Measurements from ENCODE around the gene TMEM86B.

Gene TMEM86B

DNA sequence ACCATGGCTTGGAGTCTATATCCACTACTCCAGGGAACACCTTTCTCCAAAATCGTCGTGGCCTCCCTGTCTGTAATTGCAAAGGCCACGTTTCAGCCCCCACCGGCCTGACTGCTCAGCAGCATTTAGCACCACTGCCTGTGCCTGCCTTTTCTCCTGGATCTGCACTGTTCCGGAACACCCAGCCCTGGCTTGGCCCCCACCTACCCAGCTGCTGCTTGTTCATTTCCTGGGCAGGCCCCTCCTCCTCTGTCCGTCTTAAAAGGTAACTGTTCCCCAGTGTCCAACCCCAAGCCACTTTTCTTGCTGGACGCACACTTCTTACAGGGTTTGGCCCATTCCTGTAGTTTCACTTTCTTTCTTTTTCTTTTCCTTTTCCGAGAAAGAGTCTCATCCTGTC, 39.9 kb downstream of the TMEM86B start:
- no peak for DNase-seq (ENCODE audit: extremely low read depth, insufficient read length)
- Histone ChIP-seq H3K4me3 (replicated peaks; ENCODE audit: low read depth, low read length) (no peak overlapping the region), H3K27me3 (replicated peaks; ENCODE audit: control insufficient read depth, insufficient read depth, low read length) (no peaks in the 10 kb centered on the region; the same call in 1 of the 2 replicates), H3K36me3 (ENCODE audit: control insufficient read depth, insufficient read depth, low read length) (no peaks in the 10 kb centered on the region)
- TF ChIP-seq, protein P1, sequence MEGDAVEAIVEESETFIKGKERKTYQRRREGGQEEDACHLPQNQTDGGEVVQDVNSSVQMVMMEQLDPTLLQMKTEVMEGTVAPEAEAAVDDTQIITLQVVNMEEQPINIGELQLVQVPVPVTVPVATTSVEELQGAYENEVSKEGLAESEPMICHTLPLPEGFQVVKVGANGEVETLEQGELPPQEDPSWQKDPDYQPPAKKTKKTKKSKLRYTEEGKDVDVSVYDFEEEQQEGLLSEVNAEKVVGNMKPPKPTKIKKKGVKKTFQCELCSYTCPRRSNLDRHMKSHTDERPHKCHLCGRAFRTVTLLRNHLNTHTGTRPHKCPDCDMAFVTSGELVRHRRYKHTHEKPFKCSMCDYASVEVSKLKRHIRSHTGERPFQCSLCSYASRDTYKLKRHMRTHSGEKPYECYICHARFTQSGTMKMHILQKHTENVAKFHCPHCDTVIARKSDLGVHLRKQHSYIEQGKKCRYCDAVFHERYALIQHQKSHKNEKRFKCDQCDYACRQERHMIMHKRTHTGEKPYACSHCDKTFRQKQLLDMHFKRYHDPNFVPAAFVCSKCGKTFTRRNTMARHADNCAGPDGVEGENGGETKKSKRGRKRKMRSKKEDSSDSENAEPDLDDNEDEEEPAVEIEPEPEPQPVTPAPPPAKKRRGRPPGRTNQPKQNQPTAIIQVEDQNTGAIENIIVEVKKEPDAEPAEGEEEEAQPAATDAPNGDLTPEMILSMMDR (IDR thresholded peaks at IDR 0.05; ENCODE audit: insufficient read depth, low read length, poor library complexity, severe bottlenecking) = no peak

DNA sequence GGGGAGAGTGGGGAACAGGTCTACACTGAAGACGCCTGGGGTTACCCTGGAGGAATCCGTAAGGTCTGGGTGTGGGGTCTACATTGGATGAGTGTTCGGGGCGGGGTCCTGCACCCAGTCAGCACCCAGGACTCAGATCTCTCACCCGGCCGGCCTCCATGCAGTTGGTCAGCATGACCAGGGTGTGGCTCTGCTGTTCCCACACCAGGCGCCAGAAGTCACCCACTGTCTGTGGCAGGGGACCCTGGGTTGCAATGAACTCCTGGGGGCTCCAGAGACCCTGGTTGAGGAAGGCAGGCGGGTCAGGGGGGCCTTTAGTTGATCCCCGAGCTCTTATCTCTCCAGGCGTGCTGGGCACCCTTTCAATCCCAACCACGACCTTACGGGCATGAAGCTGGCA, 42.5 kb downstream of the TMEM86B start:
- DNase-seq (ENCODE audit: extremely low read depth, insufficient read length) = no peak
- Histone ChIP-seq H3K4me3 (replicated peaks; ENCODE audit: low read depth, low read length) (no peak overlapping the region), H3K36me3 (ENCODE audit: control insufficient read depth, insufficient read depth, low read length) (no peaks in the 10 kb centered on the region), H3K27me3 (replicated peaks; ENCODE audit: control insufficient read depth, insufficient read depth, low read length) (no peaks in the 10 kb centered on the region; the same call in none of the 2 replicates)
- TF ChIP-seq, protein P1 (IDR thresholded peaks at IDR 0.05; ENCODE audit: insufficient read depth, low read length, poor library complexity, severe bottlenecking) = no peak

DNA sequence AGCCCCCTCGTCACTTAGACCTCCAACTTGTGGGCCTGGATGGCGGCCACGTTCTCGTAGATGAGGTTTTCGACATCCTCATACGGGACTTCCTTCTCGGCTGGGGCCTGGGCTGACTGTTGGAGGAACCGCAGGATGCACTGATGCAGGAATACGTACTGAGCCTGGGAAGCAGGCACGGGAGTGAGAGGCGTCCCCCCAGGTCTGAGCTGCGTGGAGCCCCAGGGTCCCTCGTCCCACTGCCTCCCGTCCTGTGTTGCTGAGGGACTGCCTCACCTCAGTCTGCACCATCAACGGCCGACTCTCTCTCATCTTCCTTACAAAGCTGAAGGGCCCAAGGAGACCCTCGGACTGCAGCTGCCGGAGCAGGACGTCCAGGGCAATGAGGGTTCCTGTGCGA, 46.8 kb downstream of the TMEM86B start:
- TF ChIP-seq, protein P1 (IDR thresholded peaks at IDR 0.05; ENCODE audit: insufficient read depth, low read length, poor library complexity, severe bottlenecking) = no peak
- no peak for DNase-seq (ENCODE audit: extremely low read depth, insufficient read length)
- no peak overlapping the region for H3K4me3 ChIP-seq (replicated peaks; ENCODE audit: low read depth, low read length)
- H3K36me3 ChIP-seq (ENCODE audit: control insufficient read depth, insufficient read depth, low read length) = no peaks in the 10 kb centered on the region
- H3K27me3 ChIP-seq (replicated peaks; ENCODE audit: control insufficient read depth, insufficient read depth, low read length) = no peaks in the 10 kb centered on the region; the same call in none of the 2 replicates

DNA sequence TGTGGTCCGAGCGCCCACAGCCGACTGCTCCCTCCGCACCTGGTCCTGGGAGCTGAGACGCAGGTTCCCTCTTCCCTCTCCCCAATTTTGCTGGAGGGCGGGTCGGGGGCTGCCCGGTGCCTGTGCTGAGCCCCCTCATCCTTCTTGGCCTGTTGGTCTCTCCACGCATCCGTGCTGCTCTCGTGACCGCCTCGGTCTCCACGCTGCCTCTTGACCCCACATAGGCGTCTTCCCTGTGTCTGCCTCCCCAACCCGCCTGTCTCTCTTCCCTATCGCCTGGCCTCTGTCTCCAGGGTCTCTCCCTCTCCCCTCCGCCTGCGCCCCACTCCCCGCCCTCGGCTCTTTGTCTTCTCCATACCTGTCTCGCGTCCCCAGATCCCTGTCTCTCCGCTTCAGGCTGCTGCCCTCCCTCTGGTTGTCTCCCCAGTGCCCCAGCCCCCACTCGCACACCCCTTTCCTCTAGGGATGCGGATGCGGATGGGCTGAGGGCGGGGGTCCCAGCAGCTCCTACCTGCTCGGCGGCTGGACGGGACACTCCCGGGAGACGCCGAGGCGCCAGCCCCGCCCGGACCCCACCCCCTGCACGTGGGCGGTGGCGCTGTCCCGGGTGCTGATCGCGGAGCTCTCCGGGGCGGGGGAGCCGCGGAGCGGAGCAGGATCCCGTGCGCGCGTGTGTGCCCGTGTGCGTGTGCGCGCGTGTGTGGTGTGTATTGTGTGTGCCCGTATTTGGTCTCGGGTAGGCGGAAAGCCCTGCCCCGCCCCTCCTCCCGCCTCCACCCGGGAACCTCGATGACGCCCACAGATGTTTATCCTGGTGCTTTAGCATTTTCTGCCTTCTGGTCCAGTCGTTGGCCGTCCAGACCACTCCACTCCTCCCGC, 48.7 kb downstream of the TMEM86B start, which contains the start of gene SYT5:
Gene SYT5 (minus strand): TSS at position 684 of the 879 bp plus-strand sequence. CDS start 1,248 bp downstream, outside the sequence.
- TF ChIP-seq, protein P1 (IDR thresholded peaks at IDR 0.05; ENCODE audit: insufficient read depth, low read length, poor library complexity, severe bottlenecking) = no peak
- no peaks in the 10 kb centered on the region; the same call in none of the 2 replicates for H3K27me3 ChIP-seq (replicated peaks; ENCODE audit: control insufficient read depth, insufficient read depth, low read length)
- H3K4me3 ChIP-seq (replicated peaks; ENCODE audit: low read depth, low read length) = peak within 1 kb of the TSS; percentile 35
- DNase-seq (ENCODE audit: extremely low read depth, insufficient read length) = peak; percentile 47
- no peaks in the 10 kb centered on the region for H3K36me3 ChIP-seq (ENCODE audit: control insufficient read depth, insufficient read depth, low read length)

DNA sequence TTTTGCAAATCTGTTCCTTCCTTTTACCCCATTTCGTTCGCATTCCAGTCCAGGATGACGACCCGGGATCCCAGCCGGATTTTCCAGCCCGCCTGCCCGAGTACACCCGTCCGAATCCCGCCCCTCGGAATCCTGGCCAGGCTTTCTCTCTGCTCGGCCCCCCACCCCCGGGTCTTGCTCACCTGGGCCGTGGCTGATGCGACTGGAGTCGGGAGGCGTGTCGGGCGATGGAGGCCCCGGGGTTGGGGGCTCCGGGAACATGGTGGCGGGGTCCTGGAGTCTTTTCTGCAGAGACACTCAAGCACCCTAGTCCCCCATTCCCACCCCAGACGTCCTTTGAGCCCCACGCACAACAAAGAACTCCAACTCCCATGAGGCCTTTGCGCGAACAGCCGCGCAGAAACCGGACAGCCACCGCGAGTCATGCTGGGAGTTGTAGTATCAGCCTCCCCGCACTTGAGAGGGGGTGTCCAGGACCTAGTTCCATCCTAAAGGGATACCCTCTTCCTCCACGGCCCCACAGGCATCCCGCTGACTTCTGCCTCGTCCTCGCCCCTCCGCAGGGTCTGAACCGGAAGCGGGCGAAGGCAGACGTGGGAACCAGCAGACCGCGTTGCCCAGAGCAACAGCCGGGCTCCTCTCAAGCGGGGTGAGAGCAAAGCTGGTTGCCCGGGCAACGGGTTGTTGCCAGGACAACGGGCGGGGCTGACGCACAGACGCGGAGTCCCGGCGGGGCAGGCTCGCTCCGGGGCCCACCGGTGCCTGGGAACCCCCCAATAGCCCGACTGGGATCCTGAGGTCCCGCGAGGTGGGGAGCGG, 49.6 kb downstream of the TMEM86B start:
- peak; percentile 91 for DNase-seq (ENCODE audit: extremely low read depth, insufficient read length)
- H3K4me3 ChIP-seq (replicated peaks; ENCODE audit: low read depth, low read length) = peak overlapping the region; percentile 35

More for the DNA sequence above, 49.6 kb downstream of the TMEM86B start:
- TF ChIP-seq, protein P1 (IDR thresholded peaks at IDR 0.05; ENCODE audit: insufficient read depth, low read length, poor library complexity, severe bottlenecking) = no peak
- H3K27me3 ChIP-seq (replicated peaks; ENCODE audit: control insufficient read depth, insufficient read depth, low read length) = no peaks in the 10 kb centered on the region; the same call in none of the 2 replicates
- no peaks in the 10 kb centered on the region for H3K36me3 ChIP-seq (ENCODE audit: control insufficient read depth, insufficient read depth, low read length)
